SW480 (cell line): ENCODE measurements around the gene SEMA6C.
"Not testable (repeated sequence)": the region's sequence is repeated elsewhere in the genome, so short reads cannot be mapped to it uniquely, and the experiment has no call there.

Experiments
- DNase-seq: peaks from one replicate; pipeline ENCODE4 v3.0.0-alpha.2; 2016; ENCODE audit warnings: low spot score

The SEMA6C gene

DNA sequence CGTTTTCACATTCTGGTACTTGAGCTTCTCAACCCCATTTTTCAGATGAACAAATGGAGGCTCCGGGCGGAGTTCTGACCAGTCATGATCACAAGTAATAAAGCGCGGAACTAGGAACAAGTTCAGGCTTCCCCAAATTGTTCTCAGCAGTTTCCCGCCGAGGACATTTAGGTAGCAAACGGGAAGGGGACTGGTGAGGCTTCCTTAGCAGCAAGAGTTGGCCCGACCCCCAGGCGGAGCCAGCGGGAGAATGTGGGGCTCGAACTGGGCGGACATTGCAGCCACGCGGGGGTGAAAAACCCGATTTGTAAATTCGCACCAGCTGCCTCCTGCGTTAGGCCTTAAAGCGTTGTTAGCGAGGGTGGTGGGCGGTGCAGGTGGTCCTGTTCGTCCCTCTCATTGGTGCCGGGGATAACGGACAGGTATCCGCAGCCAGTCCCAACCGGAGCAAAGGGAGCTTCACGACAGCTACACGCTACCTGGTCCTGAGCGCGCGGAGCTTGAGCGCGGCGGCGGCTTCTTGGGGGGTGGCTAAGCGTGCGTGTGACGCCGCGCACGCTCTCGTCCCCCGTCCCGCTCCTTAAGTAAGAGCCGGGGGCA is 15.3 kb downstream of the SEMA6C start:
- DNase-seq = no peak

DNA sequence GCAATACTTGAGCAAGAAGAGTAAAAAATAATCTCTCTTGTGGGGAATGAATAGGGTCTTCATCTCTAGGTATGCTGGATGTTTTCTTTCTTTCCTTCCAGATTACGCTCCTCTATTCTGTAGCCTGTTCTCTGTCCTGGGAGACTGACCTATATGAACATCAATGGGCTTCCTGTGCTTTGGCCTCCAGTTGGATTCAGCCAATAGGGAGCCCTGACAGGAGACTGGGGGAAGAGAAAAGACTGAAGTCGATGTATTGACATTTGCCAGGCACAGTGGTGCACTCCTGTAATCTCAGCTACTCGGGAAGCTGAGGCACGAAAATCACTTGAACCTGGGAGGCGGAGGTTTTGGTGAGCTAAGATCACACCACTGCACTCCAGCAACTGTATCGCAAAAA is 17.6 kb downstream of the SEMA6C start:
- DNase-seq = no peak

DNA sequence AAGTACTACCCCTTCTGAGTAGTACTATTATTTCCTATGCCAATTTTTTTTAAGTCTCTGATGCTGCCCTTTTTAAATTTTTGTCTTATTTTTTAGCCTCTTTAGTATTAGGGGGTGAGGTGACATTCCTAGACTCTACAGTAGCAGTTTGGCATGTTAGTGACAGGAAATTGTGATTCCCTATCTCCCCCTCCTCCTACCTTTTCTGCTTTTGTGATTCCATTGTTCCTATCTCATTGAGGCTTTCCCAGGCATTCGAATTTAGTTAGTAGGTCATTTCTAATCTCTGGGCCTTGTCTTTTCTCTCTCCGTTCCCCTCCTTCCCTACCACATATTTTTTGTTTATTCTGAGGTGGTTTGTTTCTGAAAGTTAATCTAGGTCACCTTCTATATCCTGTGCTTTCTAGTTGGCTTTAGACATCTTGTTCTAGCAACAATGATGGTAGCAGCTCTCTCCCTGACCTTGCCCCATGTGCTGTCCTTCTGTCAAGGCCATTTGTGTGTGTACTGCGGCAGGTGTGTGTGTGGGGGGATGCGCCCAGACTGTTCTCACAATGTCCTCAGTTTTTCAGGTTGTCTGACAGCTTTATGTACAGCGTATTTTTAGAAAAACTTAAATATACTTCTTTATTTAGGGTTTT is 21.5 kb downstream of the SEMA6C start:
- DNase-seq = no peak

DNA sequence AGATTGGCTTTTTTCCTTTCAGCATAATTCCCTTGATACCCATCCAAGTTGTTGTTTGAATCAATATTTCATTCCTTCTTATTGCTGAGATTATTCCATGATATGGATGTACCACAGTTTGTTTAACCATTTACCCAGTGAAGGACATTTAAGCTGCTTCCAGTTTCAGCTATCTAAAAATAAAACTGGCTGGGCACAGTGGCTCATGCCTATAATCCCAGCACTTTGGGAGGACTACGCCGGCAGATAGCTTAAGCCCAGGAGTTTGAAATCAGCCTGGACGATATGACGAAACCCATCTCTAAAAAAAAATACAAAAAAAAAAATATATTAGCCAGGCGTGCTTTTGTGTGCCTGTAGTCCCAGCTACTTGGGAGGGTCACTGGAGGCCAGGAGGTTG is 32.6 kb downstream of the SEMA6C start:
- no peak for DNase-seq

- DNase-seq = no peak
Measured at GRCh38 chr1:151108331-151108730, 38.1 kb downstream of the SEMA6C start.

DNA sequence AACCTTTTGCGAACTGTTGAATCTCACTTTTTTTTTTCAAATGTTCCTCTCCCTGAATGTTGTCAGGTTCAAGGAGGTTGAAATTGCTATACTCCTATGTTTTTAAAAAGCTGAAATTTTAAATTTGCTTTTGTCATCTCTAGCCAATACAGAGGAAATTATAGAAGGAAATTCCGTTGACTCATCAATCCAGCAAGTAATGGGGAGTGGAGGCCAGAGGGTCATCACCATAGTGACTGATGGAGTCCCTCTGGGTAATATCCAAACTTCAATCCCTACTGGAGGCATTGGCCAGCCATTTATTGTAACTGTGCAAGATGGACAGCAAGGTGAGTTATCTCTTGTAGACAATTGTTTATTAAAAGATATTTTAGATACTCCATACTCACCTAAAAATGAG is 39.5 kb downstream of the SEMA6C start:
- no peak for DNase-seq

DNA sequence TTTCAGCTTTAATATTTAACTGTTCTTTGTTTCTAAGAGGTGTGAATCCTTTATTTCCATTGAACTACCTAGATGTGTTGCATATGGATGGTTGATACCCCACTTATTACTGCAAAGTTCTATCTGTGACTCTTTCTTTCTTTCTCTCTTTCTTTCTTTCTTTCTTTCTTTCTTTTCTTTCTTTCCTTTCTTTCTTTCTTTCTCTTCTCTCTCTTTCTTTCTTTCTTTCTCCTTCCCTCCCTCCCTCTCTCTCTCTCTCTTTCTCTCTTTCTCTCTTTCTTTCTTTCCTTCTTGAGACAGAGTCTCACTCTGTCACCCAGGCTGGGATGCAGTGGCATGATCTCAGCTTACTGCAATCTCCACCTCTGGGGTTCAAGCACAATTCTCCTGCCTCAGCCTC is 41.8 kb downstream of the SEMA6C start:
- no peak for DNase-seq

GRCh38 chr1:151098126-151098525 is 48.3 kb downstream of the SEMA6C start:
- no peak for DNase-seq

DNA sequence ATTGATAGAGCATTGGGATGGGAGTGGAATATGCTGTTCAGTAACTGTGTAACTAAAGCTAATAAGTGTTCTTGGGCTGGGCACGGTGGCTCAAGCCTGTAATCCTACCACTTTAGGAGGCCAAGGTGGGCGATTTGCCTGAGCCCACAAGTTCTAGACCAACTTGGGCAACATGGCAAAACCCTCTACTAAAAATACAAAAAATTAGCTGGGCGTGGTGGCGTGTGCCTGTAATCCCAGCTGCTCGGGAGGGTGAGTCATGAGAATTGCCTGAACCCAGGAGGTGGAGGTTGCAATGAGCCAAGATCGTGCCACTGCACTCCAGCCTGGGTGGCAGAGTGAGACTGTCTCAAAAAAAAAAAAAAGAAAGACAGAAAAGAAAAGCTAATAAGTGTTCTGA is 49.0 kb downstream of the SEMA6C start:
- not testable (repeated sequence) for DNase-seq

GRCh38 chr1:151085953-151086559 is 60.4 kb downstream of the SEMA6C start:
- no peak for DNase-seq
